WTC11 (cell line): ENCODE measurements around the gene IFT27.

ENCODE experiments used
- ATF3 ChIP-seq: sonication (generic); formaldehyde crosslinking; conservative IDR thresholded peaks from 2 replicates; pipeline ENCODE4 v1.8.1; 2022; ENCODE audit warnings: mild to moderate bottlenecking, missing genetic modification reagents
- CTCF ChIP-seq: fragments of 200-600 bp; IDR thresholded peaks from 2 replicates; pipeline ENCODE4 v1.8.0; 2022; ENCODE audit warnings: antibody characterized with exemption
- ETV6 ChIP-seq: sonication (generic); formaldehyde crosslinking; IDR thresholded peaks from 2 replicates; pipeline ENCODE4 v1.8.1; 2022; ENCODE audit warnings: mild to moderate bottlenecking, missing genetic modification reagents
- JUN ChIP-seq: sonication (generic); formaldehyde crosslinking; IDR thresholded peaks from 2 replicates; pipeline ENCODE4 v1.8.0; 2023; ENCODE audit warnings: mild to moderate bottlenecking, missing genetic modification reagents
- KAT7 ChIP-seq: sonication (generic); formaldehyde crosslinking; IDR thresholded peaks from 2 replicates; pipeline ENCODE4 v1.8.1; 2023; ENCODE audit warnings: missing genetic modification reagents, mild to moderate bottlenecking, borderline replicate concordance
- NR3C1 ChIP-seq: sonication (generic); formaldehyde crosslinking; conservative IDR thresholded peaks from 2 replicates; pipeline ENCODE4 v1.8.1; 2023; ENCODE audit warnings: low read depth, mild to moderate bottlenecking, missing genetic modification reagents
- TF ChIP-seq, protein P1 (sequence below): sonication (generic); formaldehyde crosslinking; IDR thresholded peaks from 2 replicates; pipeline ENCODE4 v1.8.0; 2022; ENCODE audit warnings: mild to moderate bottlenecking, missing genetic modification reagents
- TF ChIP-seq, protein P2 (sequence below): sonication (generic); formaldehyde crosslinking; IDR thresholded peaks from 2 replicates; pipeline ENCODE4 v1.8.1; 2023; ENCODE audit warnings: mild to moderate bottlenecking, missing genetic modification reagents, moderate library complexity
- TF ChIP-seq, protein P3 (sequence below): sonication (generic); formaldehyde crosslinking; IDR thresholded peaks from 2 replicates; pipeline ENCODE4 v1.8.0; 2022; ENCODE audit warnings: mild to moderate bottlenecking, missing genetic modification reagents

- TF ChIP-seq, protein P1, sequence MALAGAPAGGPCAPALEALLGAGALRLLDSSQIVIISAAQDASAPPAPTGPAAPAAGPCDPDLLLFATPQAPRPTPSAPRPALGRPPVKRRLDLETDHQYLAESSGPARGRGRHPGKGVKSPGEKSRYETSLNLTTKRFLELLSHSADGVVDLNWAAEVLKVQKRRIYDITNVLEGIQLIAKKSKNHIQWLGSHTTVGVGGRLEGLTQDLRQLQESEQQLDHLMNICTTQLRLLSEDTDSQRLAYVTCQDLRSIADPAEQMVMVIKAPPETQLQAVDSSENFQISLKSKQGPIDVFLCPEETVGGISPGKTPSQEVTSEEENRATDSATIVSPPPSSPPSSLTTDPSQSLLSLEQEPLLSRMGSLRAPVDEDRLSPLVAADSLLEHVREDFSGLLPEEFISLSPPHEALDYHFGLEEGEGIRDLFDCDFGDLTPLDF (CRISPR knock-in tag) = no peak
- TF ChIP-seq CTCF (no peak), ETV6 (CRISPR knock-in tag) (no peak), NR3C1 (CRISPR knock-in tag) (no peak), KAT7 (no peak), JUN (no peak), ATF3 (CRISPR knock-in tag) (no peak)
- TF ChIP-seq, protein P2, sequence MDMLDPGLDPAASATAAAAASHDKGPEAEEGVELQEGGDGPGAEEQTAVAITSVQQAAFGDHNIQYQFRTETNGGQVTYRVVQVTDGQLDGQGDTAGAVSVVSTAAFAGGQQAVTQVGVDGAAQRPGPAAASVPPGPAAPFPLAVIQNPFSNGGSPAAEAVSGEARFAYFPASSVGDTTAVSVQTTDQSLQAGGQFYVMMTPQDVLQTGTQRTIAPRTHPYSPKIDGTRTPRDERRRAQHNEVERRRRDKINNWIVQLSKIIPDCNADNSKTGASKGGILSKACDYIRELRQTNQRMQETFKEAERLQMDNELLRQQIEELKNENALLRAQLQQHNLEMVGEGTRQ (CRISPR knock-in tag) = no peak
- TF ChIP-seq, protein P3, sequence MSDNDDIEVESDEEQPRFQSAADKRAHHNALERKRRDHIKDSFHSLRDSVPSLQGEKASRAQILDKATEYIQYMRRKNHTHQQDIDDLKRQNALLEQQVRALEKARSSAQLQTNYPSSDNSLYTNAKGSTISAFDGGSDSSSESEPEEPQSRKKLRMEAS (CRISPR knock-in tag) = no peak
Observed at GRCh38 chr22:36714110-36714509, 61.8 kb downstream of the IFT27 start.
